GM21423 (cell line): ENCODE results near the gene CMTR1.
"Not testable (repeated sequence)": the region's sequence is repeated elsewhere in the genome, so short reads cannot be mapped to it uniquely, and the experiment has no call there.

Experiments
- ATAC-seq: cut with Tn5 transposase; IDR thresholded peaks from one replicate; pipeline ENCODE4 v1.9.1; 2021; ENCODE audit warnings: mild to moderate bottlenecking, moderate library complexity; ENCODE audit not compliant: unreplicated experiment

The CMTR1 gene

DNA sequence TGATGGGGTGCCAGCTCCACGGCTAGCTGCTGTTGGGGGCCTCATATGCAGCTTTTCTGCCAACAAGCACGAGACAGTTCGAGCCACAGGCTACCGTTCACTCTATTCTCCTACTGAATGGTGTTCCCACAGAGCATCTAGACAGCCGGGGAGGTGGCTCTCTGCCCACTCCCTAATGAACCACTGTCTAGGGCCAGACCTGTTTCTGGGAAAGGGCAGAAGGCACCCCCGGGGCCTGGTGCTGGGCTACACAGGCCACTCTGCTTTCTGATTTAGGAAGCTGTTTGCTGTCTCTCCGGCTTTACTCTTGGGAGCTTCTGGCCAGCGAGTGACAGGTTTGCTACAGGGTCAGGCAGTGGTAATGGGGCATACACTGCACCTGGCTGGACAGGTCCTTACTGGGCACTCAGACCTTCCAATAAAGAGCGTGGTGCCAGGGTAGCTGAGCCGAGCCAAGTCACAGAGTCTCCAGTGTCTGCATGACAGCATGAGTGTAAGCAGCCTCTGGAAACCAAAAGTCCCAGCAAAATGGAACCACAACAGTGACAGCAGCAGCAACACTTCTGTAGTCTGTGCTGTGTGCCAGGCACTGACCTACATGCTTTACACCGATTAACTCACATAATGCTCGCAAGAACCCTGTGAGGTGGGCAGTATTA, 58.3 kb downstream of the CMTR1 start:
- ATAC-seq: no peak

DNA sequence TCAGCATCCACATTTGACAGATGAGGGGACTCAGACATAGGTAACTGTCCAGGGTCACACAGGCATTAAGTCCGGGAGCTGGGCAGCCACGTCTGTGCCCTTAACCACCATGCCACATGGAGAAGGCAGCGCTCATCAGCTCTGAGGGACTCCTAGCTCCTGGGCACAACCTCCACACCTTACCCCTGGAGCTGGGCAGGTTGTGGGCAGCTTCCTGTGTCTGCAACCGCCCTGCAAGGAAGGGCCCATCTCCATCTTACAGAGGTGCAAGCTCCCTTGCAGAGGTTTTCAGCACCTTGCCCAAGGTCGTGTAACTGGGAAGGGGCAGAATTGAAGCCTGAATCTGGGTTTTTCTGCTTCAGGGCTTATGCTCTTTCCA, 58.8 kb downstream of the CMTR1 start:
- ATAC-seq: no peak

DNA sequence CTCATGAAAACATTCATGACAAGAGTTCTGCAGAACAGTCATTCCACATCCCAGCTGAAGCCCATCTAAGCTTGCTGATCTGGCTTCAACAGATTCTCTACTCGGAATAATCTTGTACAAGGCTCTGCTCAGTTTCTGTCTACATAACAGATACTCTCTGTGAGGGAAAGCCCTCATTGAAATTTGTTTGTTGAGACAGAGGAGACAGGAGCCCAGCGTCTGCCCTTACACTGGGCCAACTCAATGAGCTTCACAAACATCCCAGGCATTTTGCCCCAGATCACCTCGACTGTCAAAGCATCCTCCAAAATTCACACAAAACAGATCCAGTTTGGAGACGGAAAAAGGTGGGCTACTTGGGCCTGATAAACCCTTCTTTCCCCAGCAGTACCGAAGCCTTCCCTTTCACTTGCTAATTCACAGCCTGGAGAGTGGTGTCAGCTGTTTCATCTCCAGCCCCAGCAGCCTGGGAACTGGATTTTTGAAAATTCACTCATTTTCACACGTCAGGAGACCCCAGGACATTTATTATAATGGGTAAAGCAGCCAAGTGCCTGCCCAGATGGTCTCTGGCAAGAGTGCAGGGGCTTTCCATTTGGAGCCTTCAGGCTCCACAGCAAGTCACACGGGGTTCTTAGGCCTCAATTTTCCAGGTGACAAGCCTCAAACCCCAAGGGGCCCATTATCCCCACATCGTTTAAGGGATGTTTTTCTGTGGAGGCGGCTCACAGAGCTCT, 59.4 kb downstream of the CMTR1 start:
- no peak for ATAC-seq

DNA sequence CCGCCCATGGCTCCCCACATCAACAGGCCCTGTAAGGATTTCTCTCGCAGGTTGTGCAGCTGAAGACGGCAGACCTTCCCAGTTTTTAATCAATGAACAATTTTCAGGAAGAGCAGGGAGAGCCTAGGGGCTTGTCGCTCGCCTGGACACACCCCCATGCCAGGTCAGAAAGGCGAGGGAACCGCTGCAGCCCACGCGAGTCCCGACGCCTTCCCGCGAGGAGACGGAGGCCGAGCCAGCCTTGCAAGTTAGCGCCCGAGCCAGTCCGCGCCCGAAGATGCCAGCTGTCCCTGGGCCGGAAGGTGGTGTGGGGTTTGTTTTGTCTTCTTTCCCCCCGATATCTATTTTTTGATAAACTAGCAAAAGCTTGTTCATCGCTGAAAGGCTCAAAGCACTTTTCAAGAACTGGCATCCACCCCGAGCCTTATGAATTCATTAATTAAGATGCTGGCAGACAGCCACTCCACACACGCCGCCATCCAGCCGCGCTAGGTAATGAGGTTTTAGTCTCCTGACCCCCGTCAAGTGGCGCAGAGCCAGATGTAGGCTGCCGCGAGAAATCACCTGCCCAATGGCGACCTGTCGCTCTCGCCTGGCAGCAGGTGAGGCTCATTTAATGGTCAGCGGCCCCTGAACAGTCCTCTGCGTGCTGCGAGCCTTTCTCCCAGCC, 60.1 kb downstream of the CMTR1 start:
- ATAC-seq: no peak

DNA sequence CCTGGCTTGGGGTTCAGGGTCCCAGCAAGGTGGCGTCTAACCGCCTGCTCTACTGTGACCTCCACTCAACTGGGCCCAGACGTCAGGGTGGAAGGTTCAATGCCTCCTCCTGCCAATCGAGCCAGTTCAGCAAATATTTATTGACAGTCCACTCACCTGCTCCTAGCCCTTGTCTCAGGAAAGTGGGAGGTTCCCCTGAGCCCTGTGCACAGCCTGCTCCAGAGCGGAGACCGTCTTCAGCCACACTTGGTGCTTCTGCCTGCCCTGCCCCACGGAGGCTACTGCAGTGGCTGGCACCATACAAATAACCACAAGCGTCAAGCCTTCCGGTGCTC, 60.6 kb downstream of the CMTR1 start:
- ATAC-seq: no peak

DNA sequence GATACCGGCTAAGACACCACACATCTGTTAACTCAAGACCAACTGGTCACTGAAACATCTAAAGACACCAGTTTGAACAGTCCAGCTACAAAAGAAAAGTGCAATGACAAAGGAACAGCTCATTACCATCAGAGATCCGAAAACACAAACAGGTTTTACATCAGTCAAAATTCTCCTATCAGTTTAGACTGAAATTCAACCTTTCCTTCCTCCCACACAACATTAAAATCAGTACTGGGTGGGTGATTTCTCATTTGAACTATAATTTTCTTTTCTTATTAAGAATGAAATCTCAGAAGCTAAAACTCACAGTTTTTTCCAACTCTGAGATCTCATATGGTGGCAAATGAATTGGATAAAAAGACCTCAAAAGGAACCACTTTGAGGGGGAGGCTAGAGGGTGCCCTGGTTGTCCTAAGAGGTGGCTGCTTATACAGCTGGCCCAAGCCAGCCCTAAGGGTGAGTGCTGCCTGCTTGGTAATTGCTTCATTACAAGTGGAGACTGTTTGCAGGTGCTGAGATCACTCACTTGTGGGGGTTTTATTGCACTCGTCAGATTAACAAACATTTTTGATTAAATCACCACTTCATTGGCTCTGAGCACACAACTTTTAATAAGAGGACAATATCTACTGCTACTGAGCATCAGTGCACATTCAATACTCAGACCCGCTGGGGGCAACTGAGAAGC, 62.4 kb downstream of the CMTR1 start:
- ATAC-seq: no peak

DNA sequence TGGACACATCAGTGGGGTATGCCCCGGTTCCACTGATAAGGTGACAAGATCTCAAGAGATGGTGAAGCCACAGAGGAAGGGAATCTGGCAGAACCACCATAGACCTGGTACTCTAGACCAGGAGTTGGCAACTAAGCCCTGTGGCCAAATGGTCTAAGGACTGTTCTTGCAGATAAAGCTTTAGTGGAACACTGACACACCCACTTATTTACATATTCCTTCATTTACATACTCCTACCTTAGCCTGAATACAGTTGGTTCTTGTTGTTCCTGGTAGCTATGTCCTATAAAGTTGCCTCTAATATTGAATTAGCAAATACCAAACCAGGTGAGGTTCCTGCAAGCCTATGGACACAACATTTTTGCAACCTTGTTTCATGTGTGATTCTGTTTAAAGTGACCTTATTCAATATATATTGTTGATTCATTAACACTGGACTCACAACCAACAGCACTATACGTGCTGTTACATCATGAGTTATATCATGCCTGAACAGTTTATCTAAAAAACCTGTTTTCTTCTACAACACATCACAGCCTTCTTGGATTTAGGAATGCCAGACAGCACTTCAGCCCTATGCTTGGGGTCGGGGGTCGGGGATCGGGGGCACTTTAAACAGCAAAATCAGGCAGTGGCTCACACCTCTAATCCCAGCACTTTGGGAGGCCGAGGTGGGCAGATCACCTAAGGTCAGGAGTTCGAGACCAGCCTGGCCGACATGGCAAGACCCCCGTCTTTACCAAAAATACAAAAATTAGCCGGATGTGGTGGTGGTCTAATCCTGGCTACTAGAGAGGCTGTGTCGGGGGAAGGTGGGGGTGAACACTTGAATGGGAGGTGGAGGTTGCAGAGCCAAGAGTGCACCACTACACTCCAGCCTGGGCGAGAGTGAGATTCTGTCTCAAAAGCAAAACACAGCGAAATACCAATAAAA, 64.2 kb downstream of the CMTR1 start:
- no peak for ATAC-seq

DNA sequence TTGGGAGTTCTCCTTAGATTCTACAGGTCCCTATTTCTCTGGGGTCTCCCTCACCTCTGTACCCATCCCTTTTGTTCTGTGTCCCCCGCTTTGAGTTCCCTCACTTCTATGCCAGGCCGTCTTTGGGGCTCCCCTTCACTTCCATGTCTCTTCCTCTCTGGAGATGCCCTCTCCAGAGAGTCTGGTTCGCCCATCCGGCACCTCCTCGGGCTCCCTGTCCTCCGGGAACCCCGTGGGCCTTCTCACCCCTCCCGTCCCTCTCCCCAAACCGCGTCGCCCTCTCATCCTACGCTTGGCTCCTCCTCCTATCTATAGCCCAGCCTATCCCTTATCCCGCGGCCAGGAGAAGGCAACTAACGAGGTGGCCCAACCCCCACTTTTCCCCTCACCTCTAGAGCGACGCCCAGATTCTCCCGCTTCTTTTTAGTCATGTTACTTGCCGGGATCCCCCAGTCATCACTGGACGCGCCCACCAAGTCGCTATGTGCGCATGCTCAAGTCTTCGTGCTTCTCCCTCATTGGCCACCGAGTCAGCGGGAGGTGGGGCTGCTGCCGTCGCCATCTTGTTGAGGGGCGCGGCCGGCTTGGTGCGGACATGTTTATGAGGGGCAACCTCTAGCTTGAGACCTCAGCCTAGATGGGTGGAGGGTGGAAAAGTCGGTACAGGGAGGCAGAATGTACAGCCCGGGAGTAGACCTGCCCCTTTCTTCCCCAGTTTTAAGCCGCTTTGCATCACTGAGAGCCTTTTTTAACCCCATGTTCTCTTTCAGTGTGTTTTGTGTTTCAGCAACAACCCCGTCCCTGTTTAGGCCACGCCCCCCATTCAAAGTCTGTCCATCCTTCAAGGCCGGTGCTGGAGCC, 66.6 kb downstream of the CMTR1 start, which contains the start of gene CCDC167:
CCDC167 (minus strand) TSS at position 461 of the 861 bp plus-strand sequence; CDS start at position 431, 30 bp downstream.
- ATAC-seq: peak; percentile 87

DNA sequence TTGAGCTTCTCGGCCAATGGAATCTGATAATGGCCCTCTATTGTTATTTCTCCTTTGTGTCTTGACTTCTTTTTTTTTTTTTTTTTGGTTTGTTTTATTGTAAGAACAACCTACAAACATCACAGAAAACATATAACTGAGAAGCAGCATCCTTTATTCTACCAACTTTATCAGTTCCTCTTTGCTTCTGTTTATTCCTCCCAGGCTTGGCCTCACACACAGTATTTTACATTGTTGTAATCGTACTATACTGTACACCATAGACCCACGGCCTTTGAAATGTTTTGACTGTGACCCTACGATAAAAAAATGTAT, 67.2 kb downstream of the CMTR1 start:
- ATAC-seq: no peak

DNA sequence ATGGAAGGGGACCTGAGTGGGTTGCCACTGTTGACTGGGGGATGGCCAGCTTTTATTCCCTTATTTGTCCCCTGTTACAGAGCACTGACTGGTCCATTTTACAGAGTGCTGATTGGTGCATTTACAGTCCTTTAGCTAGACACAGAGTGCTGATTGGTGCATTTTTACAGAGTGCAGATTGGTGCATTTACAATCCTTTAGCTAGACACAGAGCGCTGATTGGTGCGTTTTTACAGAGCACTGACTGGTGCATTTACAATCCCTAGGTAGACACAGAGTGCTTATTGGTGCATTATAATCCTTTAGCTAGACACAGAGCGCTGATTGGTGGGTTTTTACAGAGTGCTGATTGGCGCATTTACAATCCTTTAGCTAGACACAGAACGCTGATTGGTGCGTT, 67.9 kb downstream of the CMTR1 start:
- ATAC-seq: not testable (repeated sequence)

DNA sequence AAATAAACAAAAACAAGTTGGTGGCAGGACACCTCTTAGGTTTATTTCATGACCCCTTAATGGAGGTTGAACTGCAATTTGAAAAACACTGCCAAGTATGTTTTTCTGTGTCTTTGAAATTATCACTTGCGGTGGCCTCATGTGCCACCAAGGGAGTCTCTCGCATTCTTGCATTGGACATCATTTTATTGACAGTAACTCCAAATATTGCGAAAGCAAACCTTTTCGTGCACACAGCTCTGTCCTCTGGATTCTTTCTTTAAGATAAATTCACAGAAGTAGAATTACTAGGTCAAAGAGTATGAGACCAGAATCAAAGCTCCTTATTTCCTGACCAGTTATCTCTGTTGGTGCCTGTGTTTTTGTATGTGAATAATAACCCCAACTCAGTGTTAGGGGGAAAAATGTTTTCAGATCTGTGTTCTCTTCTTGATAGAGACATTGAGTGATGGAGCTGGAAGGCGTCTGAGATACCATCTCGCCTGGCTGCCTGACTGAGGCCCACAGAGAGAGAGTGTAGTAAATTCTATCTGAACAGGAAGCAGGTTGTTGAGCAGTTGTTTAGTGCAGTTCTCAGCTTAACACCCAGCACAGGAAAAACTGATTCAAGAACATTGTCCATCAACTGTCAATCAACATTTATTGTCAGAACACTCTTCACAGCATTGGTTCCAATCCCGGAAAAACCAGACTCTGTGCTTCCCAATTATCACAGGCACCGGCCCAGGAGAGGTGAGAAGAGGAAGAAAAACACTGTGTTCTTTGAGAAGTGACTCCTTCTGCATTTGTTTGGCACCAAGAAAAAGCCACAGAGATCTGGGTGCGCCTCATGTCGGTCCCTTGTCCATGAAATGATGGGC, 68.8 kb downstream of the CMTR1 start:
- no peak for ATAC-seq

DNA sequence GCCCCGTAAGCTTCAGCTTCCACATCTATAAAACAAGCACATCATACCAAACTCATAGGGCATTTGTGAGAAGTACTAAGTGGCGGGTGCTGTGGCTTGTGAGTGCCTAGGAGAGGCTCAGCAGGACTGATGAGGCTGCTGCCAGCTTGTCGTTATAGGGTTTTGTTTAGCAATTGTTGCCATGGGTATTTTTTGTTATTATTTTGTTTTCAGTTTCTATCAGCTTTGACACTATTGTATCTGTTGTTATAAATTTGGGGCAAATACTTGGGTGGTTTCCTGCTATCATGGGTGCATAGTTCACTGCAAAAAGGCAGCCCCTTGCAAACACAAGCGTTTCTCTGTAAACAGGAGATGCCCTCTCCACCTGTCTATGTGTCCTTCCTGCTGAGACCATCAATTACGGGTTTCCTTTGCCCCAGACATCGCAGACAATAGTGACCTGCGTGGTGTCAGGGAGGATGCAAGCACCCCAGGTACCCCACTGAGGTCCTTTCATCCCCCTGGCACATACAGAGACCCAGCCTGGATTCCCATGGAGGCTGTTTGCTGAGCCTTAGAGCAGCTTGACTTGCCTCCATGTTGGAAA, 69.8 kb downstream of the CMTR1 start:
- ATAC-seq: no peak

DNA sequence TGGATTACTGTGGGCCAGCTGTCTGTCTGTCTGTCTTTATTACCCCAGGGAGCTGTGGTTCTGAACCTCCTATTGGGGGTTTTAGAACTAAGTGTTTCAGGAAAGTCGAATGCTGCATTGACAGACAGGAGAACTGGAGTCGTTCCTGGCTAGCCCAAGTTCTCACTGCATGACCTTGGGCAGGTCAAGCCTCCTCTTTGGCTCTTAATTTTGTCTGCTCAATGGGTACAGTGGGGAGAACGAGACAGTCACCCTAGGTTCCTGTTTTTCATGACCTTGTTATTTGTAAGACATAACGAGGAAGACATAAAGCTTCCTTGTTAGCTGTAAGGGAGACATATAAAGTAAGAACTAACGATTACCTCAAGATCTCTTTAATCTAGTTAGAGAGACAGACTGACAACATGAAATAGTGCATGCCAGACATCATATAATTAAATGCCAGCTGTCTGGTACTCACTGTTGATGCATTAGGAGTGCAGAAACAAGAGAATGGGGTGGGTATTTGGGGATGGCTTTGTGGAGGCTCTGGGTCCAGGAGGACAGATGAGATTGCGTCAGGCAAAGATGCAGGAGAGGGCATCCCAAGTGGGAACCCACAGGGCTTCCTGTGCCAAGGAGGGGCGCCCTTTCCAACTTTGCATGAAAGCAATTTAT, 70.4 kb downstream of the CMTR1 start:
- no peak for ATAC-seq

DNA sequence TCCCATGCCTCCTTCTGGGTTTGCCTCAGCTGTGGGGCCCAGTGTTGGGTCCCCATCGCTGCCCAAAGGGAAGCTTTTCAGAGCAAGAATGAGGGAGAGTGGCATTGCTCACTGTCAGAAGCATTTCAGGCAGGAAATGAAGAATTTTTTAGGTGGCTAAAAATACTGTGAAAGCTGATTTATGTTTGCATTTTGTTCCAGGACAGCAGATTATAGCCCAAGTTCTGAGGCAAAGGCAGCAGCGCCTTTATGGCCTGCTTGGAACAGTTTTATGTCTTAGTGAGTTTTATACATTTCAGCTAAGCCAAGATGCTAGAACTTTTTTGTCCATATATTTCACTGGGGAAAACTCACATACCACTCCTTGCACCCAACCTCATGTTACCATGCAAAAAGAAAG, 71.0 kb downstream of the CMTR1 start:
- ATAC-seq: no peak

DNA sequence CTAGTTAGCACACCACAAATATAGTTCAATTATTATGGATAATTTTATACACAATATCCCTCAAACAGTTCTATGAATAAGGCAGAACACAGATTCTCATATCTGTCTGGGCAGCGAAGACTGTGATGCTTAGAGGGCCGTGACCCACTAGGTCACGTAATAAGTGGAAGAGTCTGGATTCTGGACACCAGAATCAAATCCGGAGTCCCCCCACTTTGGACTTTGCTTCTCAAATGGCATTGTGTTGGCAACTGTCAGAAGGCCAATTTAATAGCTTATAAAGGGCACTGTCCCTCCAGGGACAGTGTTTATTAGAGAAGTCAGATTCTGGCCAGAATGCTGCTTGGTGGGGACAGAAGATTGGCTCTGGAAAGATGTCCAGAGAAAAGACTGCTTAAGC, 73.5 kb downstream of the CMTR1 start:
- ATAC-seq: no peak

DNA sequence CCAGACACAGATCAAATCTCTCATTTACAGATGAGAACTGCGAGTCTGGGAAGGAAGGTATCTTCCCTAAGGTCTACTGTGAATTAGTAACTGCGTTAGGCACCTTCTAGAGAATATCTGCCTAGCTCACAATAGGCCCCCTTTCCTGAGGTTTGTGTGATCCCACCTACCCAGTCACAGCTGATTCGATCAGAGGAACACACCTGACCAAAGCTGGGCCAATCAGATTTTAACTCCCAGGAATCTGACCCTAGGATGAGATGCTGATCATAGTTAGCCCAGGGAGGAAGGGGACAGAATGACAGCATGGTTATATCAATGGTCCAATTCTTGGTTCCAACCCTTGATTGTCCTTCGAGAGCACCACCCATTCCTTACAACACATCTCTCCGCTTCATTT, 74.1 kb downstream of the CMTR1 start:
- ATAC-seq: no peak

DNA sequence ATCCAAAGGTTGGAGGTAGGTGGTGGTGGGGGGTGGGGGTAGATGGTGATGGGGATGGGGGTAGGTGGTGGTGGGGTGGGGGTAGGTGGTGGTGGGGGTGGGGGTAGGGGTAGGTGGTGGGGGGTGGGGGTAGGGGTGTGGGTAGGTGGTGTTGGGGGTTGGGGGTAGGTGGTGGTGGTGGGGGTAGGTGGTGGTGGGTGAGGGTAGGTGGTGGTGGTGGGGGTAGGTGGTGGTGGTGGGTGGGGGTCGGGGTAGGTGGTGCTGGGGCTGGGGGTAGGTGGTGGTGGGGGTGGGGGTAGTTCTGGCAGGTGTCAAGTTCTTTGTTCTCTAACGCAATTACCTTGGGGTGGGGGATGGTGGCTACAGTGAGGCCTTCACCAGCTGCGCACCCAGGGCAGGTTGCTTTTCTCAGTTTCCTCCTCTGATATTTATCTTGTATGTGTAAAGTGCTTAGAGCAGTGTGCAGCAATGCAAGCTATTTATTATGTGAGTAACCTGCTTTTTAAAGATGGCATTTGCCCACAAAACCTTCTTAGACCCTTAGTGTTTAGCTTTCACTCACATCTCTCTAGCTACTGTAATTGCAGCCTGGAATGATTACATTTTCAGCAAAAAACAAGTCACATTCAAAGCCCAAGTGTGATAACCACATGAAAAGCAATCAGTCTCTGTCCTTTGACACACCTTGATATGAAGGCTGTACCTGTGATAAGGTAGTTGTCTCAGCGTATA, 74.8 kb downstream of the CMTR1 start:
- no peak for ATAC-seq
